HCT116 (cell line): ENCODE results near the gene DIP2C.

ENCODE experiments used
- POLR2A ChIP-seq: IDR thresholded peaks from 2 replicates; pipeline ENCODE4 v1.7.0; 2011; ENCODE audit warnings: borderline replicate concordance; ENCODE audit not compliant: insufficient read depth, insufficient read length; ENCODE audit errors: extremely low read depth
- TF ChIP-seq, protein P1 (sequence below), 3 experiments: fragments of 200-600 bp in 1 of 3; sonication (generic) in 1 of 3; IDR thresholded peaks in 2 of 3; conservative IDR thresholded peaks in 1 of 3; 2 replicates each; pipeline ENCODE4 v1.5.1; 2012 to 2017; ENCODE audit warnings: low read depth in 2 of 3, low read length in 2 of 3, antibody characterized with exemption in 1 of 3, borderline replicate concordance in 1 of 3, control low read depth in 1 of 3, mild to moderate bottlenecking in 1 of 3, mixed read lengths in 1 of 3, mixed run types in 1 of 3, moderate library complexity in 1 of 3; ENCODE audit not compliant: insufficient read depth in 1 of 3

DNA sequence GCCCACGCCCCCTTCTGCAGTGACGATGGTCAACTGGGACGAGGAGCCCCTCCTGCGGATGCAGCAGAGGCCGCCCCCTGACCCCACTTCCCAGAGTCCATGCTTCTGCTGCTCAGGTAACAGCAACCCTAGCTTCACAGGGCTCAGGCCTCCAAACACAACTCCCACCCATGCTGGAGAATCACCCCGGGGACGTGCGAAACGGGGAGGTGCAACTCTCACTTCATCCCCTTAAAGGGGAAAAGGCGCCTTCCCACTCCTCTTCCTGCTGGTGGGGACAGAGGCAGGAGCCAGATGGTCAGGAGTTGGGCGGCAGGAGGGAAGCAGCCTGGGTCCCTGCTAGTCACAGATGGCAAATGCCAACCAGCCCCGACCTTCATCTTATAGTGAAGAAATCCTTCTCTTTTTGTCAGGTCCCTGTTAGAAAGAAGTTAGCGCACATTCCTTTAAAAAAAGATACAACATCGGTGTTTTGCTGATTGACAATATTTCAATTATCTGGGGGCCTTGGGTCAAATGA is 155.4 kb downstream of the DIP2C start:
- TF ChIP-seq POLR2A: no peak
- TF ChIP-seq, protein P1, sequence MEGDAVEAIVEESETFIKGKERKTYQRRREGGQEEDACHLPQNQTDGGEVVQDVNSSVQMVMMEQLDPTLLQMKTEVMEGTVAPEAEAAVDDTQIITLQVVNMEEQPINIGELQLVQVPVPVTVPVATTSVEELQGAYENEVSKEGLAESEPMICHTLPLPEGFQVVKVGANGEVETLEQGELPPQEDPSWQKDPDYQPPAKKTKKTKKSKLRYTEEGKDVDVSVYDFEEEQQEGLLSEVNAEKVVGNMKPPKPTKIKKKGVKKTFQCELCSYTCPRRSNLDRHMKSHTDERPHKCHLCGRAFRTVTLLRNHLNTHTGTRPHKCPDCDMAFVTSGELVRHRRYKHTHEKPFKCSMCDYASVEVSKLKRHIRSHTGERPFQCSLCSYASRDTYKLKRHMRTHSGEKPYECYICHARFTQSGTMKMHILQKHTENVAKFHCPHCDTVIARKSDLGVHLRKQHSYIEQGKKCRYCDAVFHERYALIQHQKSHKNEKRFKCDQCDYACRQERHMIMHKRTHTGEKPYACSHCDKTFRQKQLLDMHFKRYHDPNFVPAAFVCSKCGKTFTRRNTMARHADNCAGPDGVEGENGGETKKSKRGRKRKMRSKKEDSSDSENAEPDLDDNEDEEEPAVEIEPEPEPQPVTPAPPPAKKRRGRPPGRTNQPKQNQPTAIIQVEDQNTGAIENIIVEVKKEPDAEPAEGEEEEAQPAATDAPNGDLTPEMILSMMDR (IDR thresholded peaks at IDR 0.05 in 2 of 3, conservative IDR thresholded peaks at IDR 0.05 in 1 of 3; ENCODE audit: borderline replicate concordance in 1 of 3, insufficient read depth in 1 of 3, low read depth in 2 of 3, low read length in 2 of 3): no peak
